Caco-2 (cell line): ENCODE measurements around the gene SMIM14. TPM values are rescaled to one million over a fixed set of nuclear protein-coding genes. Genes with fewer than 3 reads are reported as not detected.

ENCODE experiments used
- BruUV-seq: library from RNA; stranded (reverse); fragments of 400-500 nt; replicated peaks from 2 replicates; lab custom pipeline; 2021; lab: Mats Ljungman, UMichigan
- CTCF ChIA-PET: fragments of 300-600 bp; sonication (Branson Sonifier 250); formaldehyde crosslinking; loops from one replicate; lab custom pipeline; 2022; ENCODE audit warnings: antibody characterized with exemption; lab: Charles Lee
- POLR2A ChIA-PET: fragments of 300-600 bp; sonication (Branson Sonifier 250); formaldehyde crosslinking; loops from one replicate; lab custom pipeline; 2022; ENCODE audit warnings: antibody characterized with exemption; lab: Charles Lee
- DNase-seq, 2 experiments: peaks; one replicate each; pipeline versions ENCODE4 v3.0.0 to v3.0.0-alpha.2; 2020 to 2022
- H3K27me3 ChIP-seq: replicated peaks from 2 replicates; pipeline ENCODE4 v1.6.0; 2011; ENCODE audit warnings: low read length; ENCODE audit not compliant: control insufficient read depth, insufficient read depth
- H3K36me3 ChIP-seq: 2 replicates; pipeline ENCODE4 v1.5.1; 2011; ENCODE audit warnings: low read length; ENCODE audit not compliant: control insufficient read depth, insufficient read depth
- H3K4me1 ChIP-seq: fragments of 250-450 bp; sonication (Bioruptor Pico); 2 replicates; pipeline ENCODE4 v1.5.1; 2020; ENCODE audit warnings: mild to moderate bottlenecking
- H3K4me3 ChIP-seq: 2 replicates; pipeline ENCODE4 v1.5.1; 2011; ENCODE audit warnings: low read depth, mild to moderate bottlenecking, control low read depth, low read length
- H3K9me3 ChIP-seq: fragments of 250-450 bp; sonication (Bioruptor Pico); 2 replicates; pipeline ENCODE4 v1.5.1; 2020; ENCODE audit warnings: mild to moderate bottlenecking, moderate library complexity
- H3K27ac Mint-ChIP-seq: one replicate; pipeline ENCODE4 v1.8.0; 2022; ENCODE audit warnings: mixed read lengths; ENCODE audit not compliant: unreplicated experiment
- H3K27me3 Mint-ChIP-seq: one replicate; pipeline ENCODE4 v1.8.0; 2022; ENCODE audit warnings: mixed read lengths; ENCODE audit not compliant: insufficient read depth, unreplicated experiment
- H3K36me3 Mint-ChIP-seq: one replicate; pipeline ENCODE4 v1.8.0; 2022; ENCODE audit warnings: mild to moderate bottlenecking, mixed read lengths; ENCODE audit not compliant: insufficient read depth, unreplicated experiment
- H3K4me1 Mint-ChIP-seq: one replicate; pipeline ENCODE4 v1.8.0; 2022; ENCODE audit warnings: low read depth, mixed read lengths; ENCODE audit not compliant: unreplicated experiment
- H3K4me3 Mint-ChIP-seq: one replicate; pipeline ENCODE4 v1.8.0; 2022; ENCODE audit warnings: mild to moderate bottlenecking, moderate library complexity, mixed read lengths; ENCODE audit not compliant: unreplicated experiment
- H3K9me3 Mint-ChIP-seq: one replicate; pipeline ENCODE4 v1.8.0; 2022; ENCODE audit warnings: mixed read lengths; ENCODE audit not compliant: unreplicated experiment
- intact Hi-C: fragments of 100-400 bp; cut with micrococcal nuclease; formaldehyde crosslinking; loops from one replicate; pipeline ENCODE4 v1.10.0; 2022; ENCODE audit not compliant: unreplicated experiment
- total RNA-seq: library from RNA; stranded (reverse); gene quantifications from 2 replicates; pipeline ENCODE4 v1.2.3, GENCODE V29; 2022
- TF ChIP-seq, protein P1 (sequence below), 2 experiments: fragments of 200-600 bp in 1 of 2; IDR thresholded peaks; 1 replicate in 1 of 2; 2 replicates in 1 of 2; pipeline versions ENCODE4 v1.5.1 to v1.8.0; 2011 to 2022; ENCODE audit warnings: antibody characterized with exemption in 1 of 2, control low read depth in 1 of 2, inconsistent platforms in 1 of 2, low read depth in 1 of 2, low read length in 1 of 2, mild to moderate bottlenecking in 1 of 2, moderate library complexity in 1 of 2; ENCODE audit not compliant: insufficient read depth in 1 of 2, severe bottlenecking in 1 of 2, unreplicated experiment in 1 of 2

The SMIM14 gene
- total RNA-seq, 1 experiment from 2014 or later, result 41.0 TPM

DNA sequence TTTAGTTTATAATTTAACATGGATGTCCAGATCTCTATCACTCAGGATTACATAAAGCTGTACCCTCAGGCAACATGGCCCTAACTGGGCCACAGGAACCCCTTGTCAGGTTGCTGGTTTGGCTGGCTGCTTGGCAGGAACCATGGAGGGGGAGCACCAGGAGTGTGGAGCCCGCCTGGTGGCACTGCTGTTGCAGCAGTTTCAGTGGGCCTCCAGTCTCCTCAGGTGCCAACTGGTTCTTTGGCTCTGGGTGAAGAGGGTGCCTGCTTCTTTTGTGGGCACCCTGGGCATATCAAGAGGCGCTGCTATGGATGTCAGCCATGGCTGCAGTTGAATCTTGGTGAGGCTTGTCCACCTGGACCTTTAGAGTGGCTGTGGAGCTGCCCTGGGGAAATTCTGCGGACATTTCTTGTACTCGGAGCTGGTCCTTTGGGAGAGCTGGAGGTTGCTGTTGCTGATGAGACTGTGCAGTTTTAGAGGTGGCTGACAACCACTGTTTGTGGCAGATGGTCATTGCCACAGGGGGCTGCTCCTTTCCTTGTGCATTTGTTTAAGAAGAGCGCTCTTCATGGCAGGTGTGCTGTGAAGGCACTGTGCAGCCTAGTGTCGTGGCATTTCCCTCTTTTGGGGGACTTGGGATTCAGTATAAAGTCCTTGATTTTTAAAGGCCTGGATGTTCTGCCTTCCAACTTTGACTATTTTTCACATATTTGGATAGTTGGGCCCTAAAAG lies 10.3 kb upstream of the SMIM14 start:
- H3K9me3 Mint-ChIP-seq, result no peaks in the 10 kb centered on the region
- H3K9me3 ChIP-seq, result no peaks in the 10 kb centered on the region
- CTCF ChIA-PET, result no interaction called here
- intact Hi-C loops, result no loop called here
- POLR2A ChIA-PET, result no interaction called here
- no peaks in the 10 kb centered on the region for H3K27me3 ChIP-seq
- no peak for DNase-seq
- TF ChIP-seq, protein P1, sequence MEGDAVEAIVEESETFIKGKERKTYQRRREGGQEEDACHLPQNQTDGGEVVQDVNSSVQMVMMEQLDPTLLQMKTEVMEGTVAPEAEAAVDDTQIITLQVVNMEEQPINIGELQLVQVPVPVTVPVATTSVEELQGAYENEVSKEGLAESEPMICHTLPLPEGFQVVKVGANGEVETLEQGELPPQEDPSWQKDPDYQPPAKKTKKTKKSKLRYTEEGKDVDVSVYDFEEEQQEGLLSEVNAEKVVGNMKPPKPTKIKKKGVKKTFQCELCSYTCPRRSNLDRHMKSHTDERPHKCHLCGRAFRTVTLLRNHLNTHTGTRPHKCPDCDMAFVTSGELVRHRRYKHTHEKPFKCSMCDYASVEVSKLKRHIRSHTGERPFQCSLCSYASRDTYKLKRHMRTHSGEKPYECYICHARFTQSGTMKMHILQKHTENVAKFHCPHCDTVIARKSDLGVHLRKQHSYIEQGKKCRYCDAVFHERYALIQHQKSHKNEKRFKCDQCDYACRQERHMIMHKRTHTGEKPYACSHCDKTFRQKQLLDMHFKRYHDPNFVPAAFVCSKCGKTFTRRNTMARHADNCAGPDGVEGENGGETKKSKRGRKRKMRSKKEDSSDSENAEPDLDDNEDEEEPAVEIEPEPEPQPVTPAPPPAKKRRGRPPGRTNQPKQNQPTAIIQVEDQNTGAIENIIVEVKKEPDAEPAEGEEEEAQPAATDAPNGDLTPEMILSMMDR (IDR thresholded peaks at IDR 0.05; ENCODE audit: insufficient read depth in 1 of 2, low read depth in 1 of 2, low read length in 1 of 2, severe bottlenecking in 1 of 2, unreplicated experiment in 1 of 2), result no peak
- no peaks in the 10 kb centered on the region for H3K4me1 Mint-ChIP-seq
- peaks cover 4% of the 10 kb centered on the region; the same call in 1 of the 2 replicates for H3K4me1 ChIP-seq
- BruUV-seq, result no TSS peak
- H3K27ac Mint-ChIP-seq, result no peak overlapping the region
- no peaks in the 10 kb centered on the region for H3K27me3 Mint-ChIP-seq
- no peaks in the 10 kb centered on the region for H3K36me3 ChIP-seq
- no peak overlapping the region for H3K4me3 ChIP-seq
- H3K36me3 Mint-ChIP-seq, result no peaks in the 10 kb centered on the region
- no peak overlapping the region for H3K4me3 Mint-ChIP-seq

DNA sequence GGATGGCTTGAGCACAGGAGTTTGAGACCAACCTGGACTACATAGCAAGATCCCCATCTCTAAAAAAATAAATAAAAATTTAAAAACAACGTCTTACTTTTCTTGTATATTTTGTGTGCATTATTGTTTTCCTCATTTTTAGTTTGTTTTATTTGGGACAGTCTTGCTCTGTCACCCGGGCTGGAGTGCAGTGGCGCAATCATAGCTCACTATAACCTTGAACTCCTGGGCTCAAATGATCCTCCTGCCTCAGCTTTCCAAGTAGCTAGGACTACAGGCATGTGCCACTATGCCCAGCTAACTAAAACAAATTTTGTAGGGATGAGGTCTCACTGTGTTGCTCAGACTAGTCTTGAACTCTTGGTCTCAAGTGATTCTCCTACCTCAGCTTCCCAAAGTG lies 9.5 kb upstream of the SMIM14 start:
- Mint-ChIP-seq H3K36me3 (no peaks in the 10 kb centered on the region), H3K4me1 (no peaks in the 10 kb centered on the region), H3K27me3 (no peaks in the 10 kb centered on the region), H3K9me3 (no peaks in the 10 kb centered on the region), H3K4me3 (no peak overlapping the region), H3K27ac (no peak overlapping the region)
- Histone ChIP-seq H3K4me1 (peaks cover 4% of the 10 kb centered on the region; the same call in 1 of the 2 replicates), H3K9me3 (no peaks in the 10 kb centered on the region), H3K27me3 (no peaks in the 10 kb centered on the region), H3K36me3 (no peaks in the 10 kb centered on the region), H3K4me3 (no peak overlapping the region)
- no peak for DNase-seq
- CTCF ChIA-PET, result no interaction called here
- POLR2A ChIA-PET, result interaction anchor here (0.6 kb wide), 1 partner anchor 50 kb away, joined by 4 read pairs; the partner anchor contains the start of gene UBE2K
- BruUV-seq, result no TSS peak
- intact Hi-C loops, result no loop called here
- TF ChIP-seq, protein P1 (IDR thresholded peaks at IDR 0.05; ENCODE audit: insufficient read depth in 1 of 2, low read depth in 1 of 2, low read length in 1 of 2, severe bottlenecking in 1 of 2, unreplicated experiment in 1 of 2), result no peak

DNA sequence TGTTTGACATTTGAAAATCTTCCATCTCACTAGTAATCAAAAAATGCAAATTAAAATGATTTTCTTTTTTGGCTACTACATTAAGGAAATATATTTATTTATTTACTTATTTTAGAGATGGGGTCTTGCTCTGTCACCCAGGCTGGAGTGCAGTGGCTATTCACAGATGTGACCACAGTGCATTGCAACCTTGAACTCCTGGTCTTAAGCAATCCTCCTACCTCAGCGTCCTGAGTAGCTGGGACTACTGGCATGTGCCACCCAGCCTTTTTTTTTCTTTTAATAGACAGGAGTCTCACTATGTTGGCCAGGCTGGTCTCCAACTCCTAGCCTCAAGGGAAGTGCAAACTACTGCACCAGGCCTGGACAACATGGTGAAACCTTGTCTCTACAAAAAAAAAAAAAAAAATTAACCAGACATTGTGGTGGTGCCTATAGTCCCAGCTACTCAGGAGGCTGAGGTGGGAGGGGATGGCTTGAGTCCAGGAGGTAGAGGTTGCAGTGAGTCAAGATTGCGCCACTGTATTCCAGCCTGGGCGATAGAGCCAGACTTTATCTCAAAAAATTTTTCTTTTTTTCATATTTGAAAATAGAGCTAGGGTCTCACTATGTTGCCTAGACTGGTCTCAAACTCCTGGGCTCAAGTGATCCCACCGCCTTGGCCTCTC lies 4.4 kb upstream of the SMIM14 start:
- intact Hi-C loops, result no loop called here
- Histone ChIP-seq H3K4me3 (no peak overlapping the region), H3K4me1 (peaks cover 6% of the 10 kb centered on the region; the same call in 1 of the 2 replicates), H3K27me3 (no peaks in the 10 kb centered on the region), H3K36me3 (no peaks in the 10 kb centered on the region), H3K9me3 (no peaks in the 10 kb centered on the region)
- Mint-ChIP-seq H3K9me3 (no peaks in the 10 kb centered on the region), H3K27me3 (no peaks in the 10 kb centered on the region), H3K36me3 (peaks cover 10% of the 10 kb centered on the region), H3K27ac (no peak overlapping the region), H3K4me3 (no peak overlapping the region), H3K4me1 (no peaks in the 10 kb centered on the region)
- DNase-seq, result no peak
- no TSS peak for BruUV-seq
- ChIA-PET CTCF (no interaction called here), POLR2A (no interaction called here)
- TF ChIP-seq, protein P1 (IDR thresholded peaks at IDR 0.05; ENCODE audit: insufficient read depth in 1 of 2, low read depth in 1 of 2, low read length in 1 of 2, severe bottlenecking in 1 of 2, unreplicated experiment in 1 of 2), result no peak
